Medulla oblongata (tissue), 1 donor: ENCODE measurements around the gene PNPLA5.
A peak's percentile ranks its signal among the peaks of the same experiment; 100 is the strongest.
"Not testable (repeated sequence)": the region's sequence is repeated elsewhere in the genome, so short reads cannot be mapped to it uniquely, and the experiment has no call there.

Experiments
- DNase-seq: peaks from one replicate; pipeline ENCODE4 v3.0.0-alpha.2; 2015; ENCODE audit errors: extremely low spot score

Gene PNPLA5

GRCh38 chr22:43891360-43892182 lies at the start of gene PNPLA5:
Gene PNPLA5, minus strand, starts transcription at chr22:43892013. Its CDS starts 133 bp downstream, at chr22:43891880.
- DNase-seq, result no peak

GRCh38 chr22:43941449-43941848 lies 49.6 kb upstream of the PNPLA5 start:
- no peak for DNase-seq

- no peak for DNase-seq
These were observed 40.0 kb upstream of the PNPLA5 start for GRCh38 chr22:43931771-43932170.

- no peak for DNase-seq
These were observed 37.1 kb upstream of the PNPLA5 start for GRCh38 chr22:43928908-43929307.

GRCh38 chr22:43928468-43928867 lies 36.7 kb upstream of the PNPLA5 start:
- DNase-seq, result peak; percentile 64

GRCh38 chr22:43926349-43926710 lies 34.5 kb upstream of the PNPLA5 start:
- no peak for DNase-seq

- no peak for DNase-seq
These were observed 33.9 kb upstream of the PNPLA5 start for GRCh38 chr22:43925433-43926348.

GRCh38 chr22:43924877-43925276 lies 33.1 kb upstream of the PNPLA5 start:
- no peak for DNase-seq

GRCh38 chr22:43923631-43924464 lies 32.0 kb upstream of the PNPLA5 start, which contains the start of gene PNPLA3:
Gene PNPLA3, plus strand, starts transcription at chr22:43923805. Its CDS starts 107 bp downstream, at chr22:43923912.
- DNase-seq, result peak; percentile 90

- DNase-seq, result no peak
These were observed 31.4 kb upstream of the PNPLA5 start for GRCh38 chr22:43923191-43923590.

- DNase-seq, result no peak
These were observed 30.3 kb upstream of the PNPLA5 start for GRCh38 chr22:43922123-43922522.

GRCh38 chr22:43921370-43921769 lies 29.6 kb upstream of the PNPLA5 start:
- peak; percentile 7 for DNase-seq

GRCh38 chr22:43919106-43919973 lies 27.5 kb upstream of the PNPLA5 start:
- DNase-seq, result no peak

- DNase-seq, result no peak
These were observed 25.7 kb upstream of the PNPLA5 start for GRCh38 chr22:43917521-43917920.

GRCh38 chr22:43911351-43911750 lies 19.5 kb upstream of the PNPLA5 start:
- DNase-seq, result no peak

GRCh38 chr22:43910178-43910695 lies 18.4 kb upstream of the PNPLA5 start:
- no peak for DNase-seq

- no peak for DNase-seq
These were observed 17.9 kb upstream of the PNPLA5 start for GRCh38 chr22:43909708-43910107.

GRCh38 chr22:43905681-43906080 lies 13.9 kb upstream of the PNPLA5 start:
- no peak for DNase-seq

GRCh38 chr22:43904412-43904811 lies 12.6 kb upstream of the PNPLA5 start:
- not testable (repeated sequence) for DNase-seq

- not testable (repeated sequence) for DNase-seq
These were observed 11.2 kb upstream of the PNPLA5 start for GRCh38 chr22:43903033-43903432.
